ENCODE data around the gene VCPKMT.

DNA sequence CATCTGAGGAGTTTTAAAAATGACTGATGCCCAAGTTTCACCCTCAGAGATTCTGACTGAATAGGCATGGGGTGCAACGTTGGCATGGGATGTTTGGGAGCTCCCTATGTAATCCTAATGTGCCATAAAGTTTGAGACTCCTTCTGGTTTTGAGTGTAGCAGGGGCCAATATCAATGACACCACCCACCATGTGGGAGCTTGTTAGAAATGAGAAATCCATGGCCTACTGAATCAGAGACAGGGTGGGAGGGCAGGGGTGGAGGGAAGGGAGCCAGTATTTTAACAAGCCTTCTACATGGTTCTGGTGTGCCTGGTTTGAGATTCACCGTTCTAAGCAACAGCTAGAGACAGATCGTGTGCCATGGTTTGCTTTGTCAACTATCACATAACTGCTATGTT, 46.1 kb downstream of the VCPKMT start:
- TF ChIP-seq, protein P1, sequence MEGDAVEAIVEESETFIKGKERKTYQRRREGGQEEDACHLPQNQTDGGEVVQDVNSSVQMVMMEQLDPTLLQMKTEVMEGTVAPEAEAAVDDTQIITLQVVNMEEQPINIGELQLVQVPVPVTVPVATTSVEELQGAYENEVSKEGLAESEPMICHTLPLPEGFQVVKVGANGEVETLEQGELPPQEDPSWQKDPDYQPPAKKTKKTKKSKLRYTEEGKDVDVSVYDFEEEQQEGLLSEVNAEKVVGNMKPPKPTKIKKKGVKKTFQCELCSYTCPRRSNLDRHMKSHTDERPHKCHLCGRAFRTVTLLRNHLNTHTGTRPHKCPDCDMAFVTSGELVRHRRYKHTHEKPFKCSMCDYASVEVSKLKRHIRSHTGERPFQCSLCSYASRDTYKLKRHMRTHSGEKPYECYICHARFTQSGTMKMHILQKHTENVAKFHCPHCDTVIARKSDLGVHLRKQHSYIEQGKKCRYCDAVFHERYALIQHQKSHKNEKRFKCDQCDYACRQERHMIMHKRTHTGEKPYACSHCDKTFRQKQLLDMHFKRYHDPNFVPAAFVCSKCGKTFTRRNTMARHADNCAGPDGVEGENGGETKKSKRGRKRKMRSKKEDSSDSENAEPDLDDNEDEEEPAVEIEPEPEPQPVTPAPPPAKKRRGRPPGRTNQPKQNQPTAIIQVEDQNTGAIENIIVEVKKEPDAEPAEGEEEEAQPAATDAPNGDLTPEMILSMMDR (IDR thresholded peaks at IDR 0.05): no peak
- no peak for TF ChIP-seq POLR2A (IDR thresholded peaks at IDR 0.05)

Measured in uterus (tissue), 2 donors.